ENCODE results near the gene CLEC18C.
"Not testable (repeated sequence)": the region's sequence is repeated elsewhere in the genome, so short reads cannot be mapped to it uniquely, and the experiment has no call there.

The CLEC18C gene

DNA sequence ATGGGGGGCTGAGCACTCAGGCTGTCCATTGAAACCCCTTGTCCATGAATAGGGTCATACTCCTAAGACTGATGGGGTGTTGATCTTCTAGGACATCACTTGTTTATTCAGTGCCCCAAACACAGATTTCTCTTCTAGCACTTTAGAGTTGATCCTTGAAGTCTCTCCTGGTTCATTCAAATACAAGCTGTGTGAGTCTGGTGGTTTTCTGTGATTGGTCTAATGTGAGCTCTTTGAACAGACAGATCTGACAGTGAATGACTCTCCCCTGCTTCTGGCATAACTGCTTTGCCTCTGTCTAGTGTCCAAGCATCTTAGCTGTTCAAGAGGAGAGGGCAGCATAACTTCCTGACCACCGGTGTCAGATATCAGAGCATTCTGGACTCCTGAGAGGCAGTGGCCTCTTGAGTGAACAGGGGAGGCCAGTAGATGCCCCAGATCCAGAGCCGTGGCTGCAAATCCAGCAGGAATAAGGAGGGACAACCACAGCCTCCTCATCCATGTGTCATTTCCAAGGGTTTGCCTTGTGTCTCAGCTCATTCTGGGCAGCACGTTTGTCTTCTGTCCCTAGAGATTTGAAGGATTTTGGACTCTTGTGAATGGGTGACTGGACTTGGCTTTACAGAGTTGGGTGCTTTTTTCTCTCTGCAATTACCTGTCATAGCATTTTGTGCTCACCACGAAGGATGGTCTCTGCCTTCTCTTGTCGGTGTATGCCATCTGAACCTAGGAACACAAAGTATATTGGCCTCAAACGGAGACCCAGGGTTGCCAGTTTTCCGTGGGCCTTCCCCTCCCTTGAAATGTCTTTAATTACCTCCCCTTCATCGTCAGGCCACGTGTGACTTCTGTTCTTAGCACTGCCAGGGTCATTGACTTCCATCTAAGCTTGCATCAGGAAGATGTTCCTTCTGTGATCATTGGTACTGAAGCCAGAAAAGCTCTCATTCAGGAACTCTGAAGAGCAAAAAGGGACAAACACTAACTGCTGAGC lies 13.9 kb upstream of the CLEC18C start:
- DNase-seq: no peak

DNA sequence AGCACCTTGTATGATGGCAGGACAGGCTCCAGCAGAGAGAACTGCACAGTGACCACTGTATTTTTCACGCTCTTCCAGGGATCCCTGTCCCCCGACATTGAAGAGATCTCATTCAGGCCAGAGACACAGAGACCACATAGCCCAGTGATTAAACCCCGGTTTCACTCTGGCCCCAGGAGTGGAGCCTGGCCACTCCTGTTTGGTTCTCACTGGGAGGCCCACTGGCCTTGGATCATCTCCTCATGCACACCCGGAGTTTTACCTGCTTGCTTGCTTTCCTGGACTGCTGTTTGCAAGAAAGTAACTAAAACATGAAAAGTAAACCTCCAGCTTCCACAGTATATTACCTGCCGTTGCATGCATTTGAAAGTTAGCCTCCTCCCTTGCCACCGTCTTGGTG lies 13.2 kb upstream of the CLEC18C start:
- DNase-seq: no peak

DNA sequence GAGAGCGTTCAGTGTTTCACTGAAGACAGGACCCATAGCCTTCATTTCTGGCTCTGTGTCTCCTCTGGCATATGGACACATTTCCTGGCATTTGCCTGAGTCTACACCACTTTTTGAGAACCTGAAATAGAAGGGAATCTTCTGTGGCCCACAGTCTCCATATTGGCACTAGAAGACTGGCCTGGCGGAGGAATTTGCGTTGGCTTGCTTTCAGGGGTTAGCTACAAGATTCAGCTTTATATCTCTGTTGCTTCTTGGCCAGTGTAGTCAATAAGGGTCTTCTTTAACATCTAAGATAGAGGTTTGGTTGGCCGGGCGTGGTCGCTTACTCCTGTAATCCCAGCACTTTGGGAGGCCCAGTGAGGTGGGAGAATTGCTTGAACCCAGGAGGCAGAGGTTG lies 12.8 kb upstream of the CLEC18C start:
- DNase-seq: no peak

DNA sequence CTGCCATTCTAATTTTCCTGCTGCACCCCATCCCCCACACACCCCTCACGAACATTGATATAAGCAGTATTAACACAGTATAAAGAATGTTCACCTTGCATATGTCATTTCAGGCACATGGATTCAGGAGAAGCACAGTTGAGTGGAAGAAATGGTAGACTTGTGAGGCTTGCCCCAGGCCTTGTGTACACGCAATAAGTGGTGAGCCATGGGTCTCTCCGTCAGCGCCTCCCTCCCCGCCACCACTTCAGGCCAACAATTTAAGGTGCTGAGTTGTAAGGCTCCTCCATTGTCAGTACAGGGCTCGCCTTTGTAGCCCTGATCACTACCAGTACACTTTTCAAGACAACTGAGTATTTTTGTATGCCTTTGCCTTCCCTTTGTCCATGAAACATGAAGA lies 12.2 kb upstream of the CLEC18C start:
- no peak for DNase-seq

DNA sequence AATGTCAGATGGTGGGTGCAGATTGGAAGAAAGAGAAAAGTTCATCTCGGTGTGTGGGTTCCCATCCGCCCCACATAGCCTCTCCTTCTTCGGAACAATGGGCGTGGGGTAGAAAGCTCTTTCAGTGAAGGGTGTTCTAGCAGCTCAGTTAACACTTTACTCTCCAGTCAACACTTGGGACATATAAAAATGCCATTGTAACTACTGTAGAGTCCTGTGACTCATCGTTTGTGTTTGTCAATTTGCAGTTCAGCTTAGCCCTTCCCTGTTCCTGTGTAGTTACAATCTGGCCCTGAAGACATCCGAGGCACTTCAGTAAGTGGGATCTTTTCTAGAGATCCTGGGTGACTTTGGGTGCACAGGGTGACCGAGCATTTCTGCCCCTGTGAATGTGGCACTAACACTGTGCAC lies 11.5 kb upstream of the CLEC18C start:
- peak; percentile 65 for DNase-seq

DNA sequence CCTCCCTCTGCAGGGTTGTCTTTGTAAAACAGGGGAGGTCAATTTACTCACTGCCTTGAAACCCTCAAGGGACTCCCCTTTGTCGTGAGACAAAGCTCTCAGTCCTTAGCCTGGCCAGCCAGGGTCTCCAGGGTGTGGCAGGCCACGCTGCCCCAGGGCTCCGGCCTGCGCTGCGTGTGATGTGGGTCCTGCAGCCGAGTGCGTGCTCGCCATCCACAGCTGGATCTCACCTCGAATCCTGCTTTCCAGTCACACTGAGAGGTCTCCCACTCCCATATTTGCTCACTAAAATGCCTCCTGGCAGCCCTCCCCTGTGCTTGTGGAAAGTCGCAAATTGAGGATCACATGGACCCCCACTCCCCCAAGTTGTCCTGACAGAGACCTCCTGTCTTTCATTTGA lies 10.0 kb upstream of the CLEC18C start:
- DNase-seq: no peak

DNA sequence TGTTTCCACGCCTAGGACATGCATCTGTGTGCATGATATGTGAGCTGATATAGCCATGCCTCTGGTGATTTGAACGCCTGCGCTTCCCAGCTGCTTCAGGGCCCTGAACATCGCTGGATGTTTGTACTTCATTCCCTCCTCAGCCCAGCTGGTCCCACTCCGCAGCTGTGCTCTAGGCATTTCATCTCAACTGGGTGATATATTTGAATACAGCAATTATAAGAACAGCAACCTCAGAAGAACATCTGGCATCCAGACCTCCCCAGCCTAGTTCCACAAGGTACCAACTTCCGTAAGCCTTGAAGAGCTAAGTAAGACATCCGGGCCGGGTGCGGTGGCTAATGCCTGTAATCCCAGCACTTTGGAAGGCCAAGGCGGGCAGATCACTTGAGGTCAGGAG lies 6.9 kb upstream of the CLEC18C start:
- DNase-seq: not testable (repeated sequence)

DNA sequence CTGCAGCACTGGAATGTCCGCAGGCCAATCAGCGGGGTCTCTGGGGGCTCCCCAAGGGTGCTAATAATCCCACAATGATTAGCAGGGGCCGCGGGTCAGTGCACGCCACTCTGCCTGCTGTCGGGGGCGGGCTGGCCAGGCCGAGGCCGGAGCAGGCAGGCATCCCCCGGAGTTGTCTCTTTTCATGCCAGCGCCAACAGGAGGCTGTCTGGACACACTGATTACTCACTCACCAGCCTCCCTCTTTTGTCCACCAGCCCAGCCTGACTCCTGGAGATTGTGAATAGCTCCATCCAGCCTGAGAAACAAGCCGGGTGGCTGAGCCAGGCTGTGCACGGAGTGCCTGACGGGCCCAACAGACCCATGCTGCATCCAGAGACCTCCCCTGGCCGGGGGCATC lies 329 bp downstream of the CLEC18C start:
- DNase-seq: not testable (repeated sequence)

DNA sequence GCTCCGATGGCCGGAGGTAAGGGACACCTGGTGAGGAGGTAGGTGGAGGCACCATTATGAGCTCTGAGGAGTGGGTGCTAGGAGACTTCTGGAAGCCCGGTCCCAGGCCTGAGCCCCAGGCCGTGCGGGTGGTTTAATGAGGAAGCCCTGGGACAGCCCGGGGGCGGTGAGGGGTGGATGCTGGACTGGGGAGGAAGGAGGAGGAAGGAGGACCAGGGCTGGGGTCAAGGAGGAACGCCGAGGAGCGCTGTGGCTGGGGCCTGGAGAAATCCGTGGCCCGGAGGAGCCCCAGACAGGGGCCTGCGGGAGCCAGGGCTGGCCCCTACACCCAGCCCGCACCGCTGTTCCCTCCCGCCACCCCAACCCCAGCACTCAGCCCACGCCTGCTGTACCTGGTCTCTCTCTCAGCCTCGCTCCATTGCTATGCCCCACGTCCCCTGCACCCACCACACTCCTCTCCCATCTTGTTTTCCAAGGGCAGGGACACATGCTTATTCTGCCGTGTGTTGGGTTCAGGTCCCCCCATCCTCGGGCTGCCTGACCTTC lies 873 bp downstream of the CLEC18C start:
- DNase-seq: not testable (repeated sequence)

DNA sequence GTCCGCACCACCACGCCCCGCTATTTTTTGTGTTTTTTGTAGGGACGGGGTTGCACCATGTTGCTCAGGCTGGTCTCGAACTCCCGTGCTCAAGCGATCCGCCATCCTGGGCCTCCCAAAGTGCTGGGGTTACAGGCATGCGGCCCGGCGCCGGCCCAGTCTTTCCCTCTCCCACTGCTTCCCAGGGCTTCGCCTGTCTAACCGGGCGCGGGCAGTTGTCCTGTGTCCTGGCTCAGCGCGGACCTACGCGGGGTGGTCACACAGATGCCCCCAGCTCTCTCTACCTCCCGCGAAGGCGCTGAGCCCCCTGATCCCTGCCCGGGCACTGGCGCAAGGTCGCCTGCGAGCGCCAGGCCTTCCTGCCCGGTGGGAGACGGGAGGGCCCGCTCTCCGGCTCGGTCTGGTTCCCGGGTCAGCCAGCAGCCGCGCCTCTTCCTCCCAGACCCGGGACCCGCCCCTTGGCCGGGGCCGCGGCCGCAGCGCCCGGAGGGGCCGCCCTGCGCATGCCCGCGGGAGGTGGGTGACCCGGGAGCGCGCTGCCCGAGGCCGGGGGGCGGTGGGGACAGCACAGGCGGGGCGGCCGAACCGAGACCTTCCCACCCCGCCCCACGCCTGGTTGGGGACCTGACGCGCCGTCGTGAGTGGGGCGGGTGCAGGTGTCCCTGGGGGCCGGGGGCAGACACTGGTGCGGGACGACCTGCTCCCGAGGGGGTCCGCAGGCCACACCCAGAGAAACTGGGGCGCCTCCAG lies 14.4 kb downstream of the CLEC18C start:
- peak; percentile 7 for DNase-seq

DNA sequence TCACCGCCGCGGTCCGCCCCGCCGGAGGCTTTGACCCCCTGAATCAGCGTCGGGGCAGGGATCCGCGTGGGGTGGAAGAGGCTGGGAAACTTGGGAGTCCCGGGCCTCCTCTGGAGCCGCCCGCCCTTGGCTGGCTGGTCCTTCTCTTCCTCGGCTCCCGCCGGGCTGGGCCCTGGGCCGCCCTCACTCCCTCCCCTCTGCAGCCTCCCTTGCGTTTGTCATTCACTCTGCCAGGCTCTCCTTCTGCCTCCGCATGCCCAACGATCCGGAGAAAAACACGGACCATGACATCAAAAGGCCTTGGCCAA lies 15.0 kb downstream of the CLEC18C start:
- DNase-seq: not testable (repeated sequence)

DNA sequence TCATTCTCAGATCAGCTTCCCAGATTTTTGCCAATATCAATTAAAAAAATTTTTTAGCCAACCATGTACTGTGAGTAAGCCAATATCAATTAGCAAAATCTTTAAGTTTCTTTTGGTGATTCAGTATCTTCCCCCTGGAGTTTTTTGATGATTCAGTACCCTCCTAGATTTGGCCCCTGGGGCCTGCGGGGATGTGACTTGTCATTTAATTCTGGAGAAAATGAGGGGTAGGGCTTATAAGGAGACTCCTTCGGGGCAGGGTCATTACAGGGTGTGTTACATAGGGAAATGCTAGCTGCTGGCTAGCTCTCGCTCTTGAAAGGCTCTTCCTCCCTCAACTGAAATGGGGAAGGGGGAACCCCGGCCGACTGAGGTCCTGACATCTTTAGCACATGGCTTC lies 17.0 kb downstream of the CLEC18C start:
- not testable (repeated sequence) for DNase-seq

DNA sequence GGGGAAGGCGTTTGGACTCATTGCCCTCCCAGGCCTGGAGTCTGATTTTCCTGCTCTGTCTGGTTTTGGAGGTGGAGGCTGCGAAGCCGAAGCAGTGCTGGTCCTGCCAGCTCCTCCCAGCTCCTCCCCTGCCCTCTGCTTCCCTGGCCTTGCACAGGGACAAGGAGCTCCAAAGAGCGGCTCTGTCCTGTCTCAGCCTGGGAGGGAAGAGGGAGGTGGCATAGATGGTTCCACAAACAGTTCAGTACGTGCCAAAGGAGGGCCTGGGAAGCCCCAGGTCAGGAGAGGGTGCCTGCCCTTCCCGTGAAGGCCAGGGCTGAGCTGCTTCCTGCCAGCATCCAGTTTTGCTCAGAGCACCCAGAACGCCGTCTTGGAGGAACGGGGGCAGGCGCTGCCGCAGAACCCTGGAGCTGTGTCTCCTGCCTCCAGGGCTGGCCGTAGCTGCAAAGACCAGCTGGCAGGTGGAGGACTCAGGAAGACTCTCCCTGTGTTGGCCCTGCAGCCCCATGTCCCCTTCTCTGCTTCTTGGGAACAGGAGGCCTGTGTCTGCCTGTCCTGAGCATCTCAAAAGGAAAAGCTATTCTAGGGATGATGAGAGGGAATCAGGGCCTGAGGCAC lies 23.2 kb downstream of the CLEC18C start:
- not testable (repeated sequence) for DNase-seq

DNA sequence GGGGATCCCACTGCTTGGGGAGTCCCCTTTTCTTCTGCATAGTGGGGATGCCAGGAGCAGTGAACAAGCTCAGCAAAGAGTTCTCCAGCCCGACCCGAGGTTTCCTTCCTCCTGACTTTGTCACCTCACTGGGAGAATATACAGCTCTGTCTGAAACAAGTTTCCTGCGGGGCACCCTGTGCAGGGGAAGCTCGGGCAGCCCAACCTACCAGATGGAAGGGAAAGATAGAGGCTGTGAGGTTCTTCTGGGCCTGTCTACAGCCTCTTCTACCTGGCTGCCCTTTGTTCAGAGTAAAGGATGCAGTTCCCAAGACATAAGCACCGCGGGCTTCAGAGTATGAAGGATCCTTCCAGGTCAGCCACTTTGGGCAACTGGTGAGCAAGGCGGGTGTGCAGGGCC lies 24.0 kb downstream of the CLEC18C start:
- DNase-seq: not testable (repeated sequence)

DNA sequence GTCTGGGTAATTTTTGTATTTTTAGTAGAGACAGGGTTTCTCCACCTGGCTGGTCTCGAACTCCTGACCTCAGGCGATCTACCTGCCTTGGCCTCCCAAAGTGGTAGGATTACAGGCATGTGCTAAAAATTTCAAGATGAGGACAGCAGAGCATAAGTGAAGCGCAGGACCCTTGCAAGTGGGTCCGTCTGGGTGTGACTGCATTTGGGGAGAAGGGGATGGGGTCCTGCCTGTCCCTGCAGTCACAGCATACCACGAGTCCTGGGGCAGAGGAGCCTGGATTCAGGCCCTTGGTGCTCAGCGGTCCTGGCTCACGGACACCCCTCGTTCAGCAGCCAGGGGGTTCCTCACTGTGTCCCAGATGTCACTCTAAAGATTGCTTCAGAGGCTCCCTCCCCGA lies 24.6 kb downstream of the CLEC18C start:
- DNase-seq: not testable (repeated sequence)

DNA sequence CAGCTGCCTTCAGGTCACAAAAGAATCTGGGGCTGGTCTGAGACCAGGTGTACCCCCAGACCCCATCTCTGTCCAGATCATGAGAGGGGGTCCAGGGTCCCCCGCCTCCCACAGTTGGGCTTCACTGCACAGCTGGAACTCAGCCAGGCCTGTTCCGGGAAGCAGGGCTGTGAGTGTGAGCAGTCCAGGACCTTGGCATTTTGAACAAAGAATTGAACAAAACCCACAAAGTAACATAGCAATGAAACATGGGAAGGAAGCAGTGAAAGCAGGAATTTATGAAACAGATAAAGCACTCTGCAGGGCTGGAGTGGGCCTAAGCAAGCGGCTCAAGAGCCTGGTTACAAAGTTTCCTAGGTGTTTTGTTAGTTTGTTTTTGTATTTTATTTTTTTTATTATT lies 25.1 kb downstream of the CLEC18C start:
- not testable (repeated sequence) for DNase-seq

DNA sequence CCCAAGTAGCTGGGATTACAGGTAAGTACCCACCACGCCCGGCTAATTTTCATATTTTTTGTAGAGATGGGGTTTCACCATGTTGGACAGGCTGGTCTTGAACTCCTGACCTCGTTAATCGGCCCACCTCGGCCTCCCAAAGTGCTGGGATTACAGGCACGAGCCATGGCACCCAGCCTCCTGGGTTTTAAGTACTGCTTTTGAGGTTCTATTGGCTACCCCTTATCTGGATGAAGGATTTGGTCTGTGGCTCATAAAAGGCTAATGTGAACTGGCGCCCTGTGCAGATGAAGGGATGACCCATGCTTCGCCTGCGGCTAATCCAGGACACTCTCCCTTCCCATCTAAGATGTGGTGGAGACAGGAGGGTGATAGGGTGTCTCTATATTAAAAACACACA lies 25.6 kb downstream of the CLEC18C start:
- not testable (repeated sequence) for DNase-seq

DNA sequence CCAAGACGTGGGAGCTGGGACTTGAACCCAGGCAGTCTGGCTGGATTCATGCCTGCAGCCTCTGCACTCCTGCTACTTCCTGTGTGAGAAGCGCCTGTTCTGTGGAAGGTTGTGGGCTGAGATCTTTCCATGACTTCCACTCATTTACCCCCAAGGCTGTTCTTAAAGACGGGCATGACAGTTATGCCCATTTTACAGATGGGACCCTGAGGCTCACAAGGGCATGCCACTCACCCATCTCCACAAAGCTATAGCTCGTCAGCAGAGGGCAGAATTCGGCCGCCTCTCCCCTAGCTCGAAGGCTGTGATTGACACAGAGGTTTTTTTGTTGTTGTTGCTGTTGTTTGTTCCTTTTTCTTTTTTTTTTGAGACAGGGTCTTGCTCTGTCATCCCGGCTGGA lies 26.5 kb downstream of the CLEC18C start:
- not testable (repeated sequence) for DNase-seq

DNA sequence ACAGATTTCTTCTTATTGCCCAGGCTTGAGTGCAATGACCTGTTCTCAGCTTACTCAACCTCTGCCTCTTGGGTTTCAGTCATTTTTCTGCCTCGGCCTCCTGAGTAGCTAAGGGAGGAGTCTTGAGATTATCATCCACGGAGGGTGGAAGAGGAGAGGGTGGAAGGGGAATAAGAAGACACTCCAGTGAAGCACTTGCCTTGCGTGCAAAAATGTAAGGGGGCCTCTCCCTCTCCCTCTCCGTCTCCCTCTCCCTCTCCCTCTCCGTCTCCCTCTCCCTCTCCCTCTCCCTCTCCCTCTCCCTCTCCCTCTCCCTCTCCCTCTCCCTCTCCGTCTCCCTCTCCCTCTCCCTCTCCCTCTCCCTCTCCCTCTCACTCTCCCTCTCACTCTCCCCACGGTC lies 29.9 kb downstream of the CLEC18C start:
- not testable (repeated sequence) for DNase-seq

DNA sequence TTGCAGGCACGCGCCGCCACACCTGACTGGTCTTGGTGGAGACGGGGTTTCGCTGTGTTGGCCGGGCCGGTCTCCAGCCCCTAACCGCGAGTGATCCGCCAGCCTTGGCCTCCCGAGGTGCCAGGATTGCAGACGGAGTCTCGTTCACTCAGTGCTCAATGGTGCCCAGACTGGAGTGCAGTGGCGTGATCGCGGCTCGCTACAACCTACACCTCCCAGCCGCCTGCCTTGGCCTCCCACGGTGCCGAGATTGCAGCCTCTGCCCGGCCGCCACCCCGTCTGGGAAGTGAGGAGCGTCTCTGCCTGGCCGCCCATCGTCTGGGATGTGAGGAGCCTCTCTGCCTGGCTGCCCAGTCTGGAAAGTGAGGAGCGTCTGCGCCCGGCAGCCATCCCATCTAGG lies 30.4 kb downstream of the CLEC18C start:
- DNase-seq: not testable (repeated sequence)

DNA sequence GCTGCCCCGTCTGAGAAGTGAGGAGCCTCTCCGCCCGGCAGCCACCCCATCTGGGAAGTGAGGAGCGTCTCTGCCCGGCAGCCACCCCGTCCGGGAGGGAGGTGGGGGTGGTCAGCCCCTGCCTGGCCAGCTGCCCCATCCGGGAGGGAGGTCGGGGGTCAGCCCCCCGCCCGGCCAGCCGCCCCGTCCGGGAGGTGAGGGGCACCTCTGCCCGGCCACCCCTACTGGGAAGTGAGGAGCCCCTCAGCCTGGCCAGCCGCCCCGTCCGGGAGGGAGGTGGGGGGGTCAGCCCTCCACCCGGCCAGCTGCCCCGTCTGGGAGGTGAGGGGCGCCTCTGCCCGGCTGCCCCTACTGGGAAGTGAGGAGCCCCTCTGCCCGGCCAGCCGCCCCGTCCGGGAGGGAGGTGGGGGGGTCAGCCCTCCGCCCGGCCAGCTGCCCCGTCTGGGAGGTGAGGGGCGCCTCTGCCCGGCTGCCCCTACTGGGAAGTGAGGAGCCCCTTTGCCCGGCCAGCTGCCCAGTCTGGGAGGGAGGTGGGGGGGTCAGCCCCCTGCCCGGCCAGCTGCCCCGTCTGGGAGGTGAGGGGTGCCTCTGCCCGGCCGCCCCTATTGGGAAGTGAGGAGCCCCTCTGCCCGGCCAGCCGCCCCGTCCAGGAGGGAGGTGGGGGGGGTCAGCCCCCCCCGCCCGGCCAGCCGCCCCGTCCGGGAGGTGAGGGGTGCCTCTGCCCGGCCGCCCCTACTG lies 31.2 kb downstream of the CLEC18C start:
- not testable (repeated sequence) for DNase-seq

DNA sequence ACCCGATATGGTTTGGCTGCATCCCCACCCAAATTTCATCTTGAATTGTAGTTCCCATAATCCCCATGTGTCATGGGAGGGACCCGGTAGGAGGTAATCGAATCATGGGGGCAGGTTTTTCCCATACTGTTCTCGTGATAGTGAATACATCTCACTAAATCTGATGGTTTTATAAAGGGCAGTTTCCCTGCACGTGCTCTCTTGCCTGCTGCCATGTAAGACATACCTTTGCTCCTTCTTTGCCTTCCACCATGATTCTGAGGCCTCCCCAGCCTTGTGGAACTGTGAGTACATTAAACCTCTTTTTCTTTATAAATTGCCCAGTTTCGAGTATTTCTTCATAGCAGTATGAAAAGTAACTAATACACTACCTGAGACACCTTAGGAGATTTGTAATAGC lies 32.8 kb downstream of the CLEC18C start:
- not testable (repeated sequence) for DNase-seq

DNA sequence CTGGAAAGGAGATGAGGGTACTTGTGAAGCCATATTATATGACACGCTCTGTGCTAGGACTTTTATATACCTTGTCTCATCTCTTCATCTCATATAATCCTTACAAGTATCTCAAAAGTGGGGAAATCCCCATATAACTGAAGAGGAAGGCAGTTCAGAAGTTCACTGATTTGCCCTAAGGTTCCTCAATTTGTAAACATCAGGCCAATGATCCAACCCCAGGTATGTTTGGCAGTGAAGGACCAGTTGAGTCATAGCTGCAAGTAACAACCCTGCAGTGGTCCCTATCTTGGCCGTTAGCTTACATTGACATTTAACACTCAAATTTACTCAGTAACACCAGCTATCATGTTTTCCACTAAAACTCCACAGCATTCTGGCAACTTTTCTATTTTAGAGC lies 45.0 kb downstream of the CLEC18C start:
- not testable (repeated sequence) for DNase-seq

All from DMS53 (cell line).